ENCODE measurements around the gene ANKS1A. TPM values are rescaled to one million over a fixed set of nuclear protein-coding genes. Genes with fewer than 3 reads are reported as not detected.

Gene ANKS1A
- total and polyA plus RNA-seq, 2 experiments from 2014 or later: 3.2 to 4.4 TPM

GRCh38 chr6:34914358-34914757 lies 25.3 kb downstream of the ANKS1A start:
- in situ Hi-C loops (cut with MboI): no loop called here
- H3K27ac ChIP-seq: no peak overlapping the region
- TF ChIP-seq EZH2phosphoT487 (IDR thresholded peaks at IDR 0.05; ENCODE audit: insufficient read depth, low read depth): no peak
- no peaks in the 10 kb centered on the region for H3K9me2 ChIP-seq (ENCODE audit: insufficient read depth)
- no peak overlapping the region for H3K4me2 ChIP-seq (ENCODE audit: unreplicated experiment)
- H3F3A ChIP-seq (ENCODE audit: insufficient read depth): peaks cover 9% of the 10 kb centered on the region; the same call in 1 of the 2 replicates
- H3K36me3 ChIP-seq (ENCODE audit: low read depth): no peaks in the 10 kb centered on the region
- no peaks in the 10 kb centered on the region for H3K9me3 ChIP-seq (ENCODE audit: low read depth)
- 64 to 66% methylated on average over 4 of the region's 4 CpGs for WGBS, 2 experiments (ENCODE audit: low coverage in 1 of 2, low lambda C conversion rate in 2 of 2, missing lambda C conversion rate in 2 of 2)
- peak; percentile 15 for DNase-seq
- H3K9ac ChIP-seq: no peak overlapping the region
- no peak overlapping the region for H2AFZ ChIP-seq
- H3K27me3 ChIP-seq (replicated peaks; ENCODE audit: insufficient read depth): no peaks in the 10 kb centered on the region
- peaks cover 20% of the 10 kb centered on the region for H3K79me2 ChIP-seq (ENCODE audit: insufficient read depth)
- peaks cover 26% of the 10 kb centered on the region for H3K4me1 ChIP-seq (ENCODE audit: insufficient read depth)
- H4K20me1 ChIP-seq (ENCODE audit: insufficient read depth): peaks cover 3% of the 10 kb centered on the region
- H3K4me3 ChIP-seq: no peak overlapping the region

DNA sequence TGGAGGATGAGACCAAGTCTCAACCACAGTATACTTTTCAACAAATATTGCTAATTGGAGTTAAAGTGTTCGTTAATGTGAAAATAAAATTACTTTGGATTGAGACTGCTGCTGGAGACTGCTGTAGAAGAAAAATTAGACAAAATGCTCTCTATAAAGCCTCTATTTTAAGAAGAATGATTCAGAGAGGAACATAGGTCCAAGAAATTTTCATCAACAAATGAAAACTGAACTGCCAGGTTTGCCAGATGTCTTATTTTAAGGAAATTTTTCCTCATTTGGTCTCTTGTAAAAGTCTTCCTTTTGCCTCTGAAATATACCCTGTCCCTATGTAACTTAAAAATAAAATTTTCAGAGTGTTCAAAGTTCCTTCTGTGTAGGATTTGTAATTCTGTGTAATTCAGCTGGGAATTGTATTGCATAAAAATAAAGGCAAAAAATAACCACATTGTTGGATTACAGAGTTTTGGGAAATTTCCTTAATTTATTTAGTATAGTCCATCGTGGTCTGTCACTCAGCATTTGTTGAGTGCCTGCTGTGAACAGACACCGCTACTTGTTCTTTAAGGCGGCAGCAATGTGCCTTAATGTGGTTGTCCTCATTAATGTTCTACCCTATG lies 27.4 kb downstream of the ANKS1A start:
- Histone ChIP-seq H3K27ac (no peak overlapping the region), H3K9me2 (ENCODE audit: insufficient read depth) (no peaks in the 10 kb centered on the region), H3K79me2 (ENCODE audit: insufficient read depth) (peaks cover 12% of the 10 kb centered on the region; the same call in 1 of the 2 replicates), H3K4me3 (no peak overlapping the region), H4K20me1 (ENCODE audit: insufficient read depth) (no peaks in the 10 kb centered on the region; the same call in none of the 2 replicates), H2AFZ (no peak overlapping the region), H3K9ac (no peak overlapping the region), H3K9me3 (ENCODE audit: low read depth) (no peaks in the 10 kb centered on the region), H3K36me3 (ENCODE audit: low read depth) (no peaks in the 10 kb centered on the region), H3K4me2 (ENCODE audit: unreplicated experiment) (no peak overlapping the region), H3K27me3 (replicated peaks; ENCODE audit: insufficient read depth) (no peaks in the 10 kb centered on the region), H3K4me1 (ENCODE audit: insufficient read depth) (peaks cover 32% of the 10 kb centered on the region), H3F3A (ENCODE audit: insufficient read depth) (peaks cover 16% of the 10 kb centered on the region; the same call in 1 of the 2 replicates)
- no peak for DNase-seq
- TF ChIP-seq EZH2phosphoT487 (IDR thresholded peaks at IDR 0.05; ENCODE audit: insufficient read depth, low read depth): no peak
- no peak for TF ChIP-seq EZH2 (IDR thresholded peaks at IDR 0.05; ENCODE audit: insufficient read depth, poor library complexity, severe bottlenecking)
- in situ Hi-C loops (cut with MboI): no loop called here
- 63 to 65% methylated on average over 4 of the region's 4 CpGs for WGBS, 2 experiments (ENCODE audit: low coverage in 1 of 2, low lambda C conversion rate in 2 of 2, missing lambda C conversion rate in 2 of 2)

GRCh38 chr6:34917626-34918285 lies 28.7 kb downstream of the ANKS1A start:
- H2AFZ ChIP-seq: no peak overlapping the region
- H3K36me3 ChIP-seq (ENCODE audit: low read depth): no peaks in the 10 kb centered on the region
- no peak overlapping the region for H3K4me3 ChIP-seq
- TF ChIP-seq EZH2phosphoT487 (IDR thresholded peaks at IDR 0.05; ENCODE audit: insufficient read depth, low read depth): no peak
- TF ChIP-seq EZH2 (IDR thresholded peaks at IDR 0.05; ENCODE audit: insufficient read depth, poor library complexity, severe bottlenecking): no peak
- no peaks in the 10 kb centered on the region for H3K27me3 ChIP-seq (replicated peaks; ENCODE audit: insufficient read depth)
- H3K4me1 ChIP-seq (ENCODE audit: insufficient read depth): peaks cover 26% of the 10 kb centered on the region
- H3F3A ChIP-seq (ENCODE audit: insufficient read depth): peaks cover 22% of the 10 kb centered on the region
- in situ Hi-C loops (cut with MboI): no loop called here
- no peak for DNase-seq
- no peaks in the 10 kb centered on the region; the same call in none of the 2 replicates for H4K20me1 ChIP-seq (ENCODE audit: insufficient read depth)
- H3K9ac ChIP-seq: no peak overlapping the region
- no peak overlapping the region for H3K4me2 ChIP-seq (ENCODE audit: unreplicated experiment)
- no peak overlapping the region for H3K27ac ChIP-seq
- 94 to 98% methylated on average over 6 of the region's 6 CpGs for WGBS, 2 experiments (ENCODE audit: low coverage in 1 of 2, low lambda C conversion rate in 2 of 2, missing lambda C conversion rate in 2 of 2)
- H3K79me2 ChIP-seq (ENCODE audit: insufficient read depth): peaks cover 12% of the 10 kb centered on the region; the same call in 1 of the 2 replicates
- H3K9me3 ChIP-seq (ENCODE audit: low read depth): no peaks in the 10 kb centered on the region
- no peaks in the 10 kb centered on the region for H3K9me2 ChIP-seq (ENCODE audit: insufficient read depth)

DNA sequence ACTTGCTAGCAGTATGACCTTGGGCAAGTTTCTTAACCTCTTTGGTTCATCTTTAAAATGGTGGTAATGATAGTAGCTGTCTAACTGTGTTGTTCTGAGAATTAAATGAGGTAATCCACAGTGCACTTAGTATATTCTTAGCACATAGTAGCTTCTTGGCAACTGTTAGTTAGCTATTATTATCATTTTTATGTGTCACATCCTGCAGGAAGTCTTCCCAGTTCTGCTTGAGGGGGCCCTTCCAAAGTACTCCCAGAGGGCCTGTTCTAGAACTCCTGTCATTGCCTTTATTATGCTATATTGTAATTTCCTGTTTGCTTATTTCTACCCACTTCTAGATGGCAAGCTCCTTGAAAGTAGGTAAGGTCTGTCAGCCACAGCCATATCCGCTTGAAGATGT lies 30.6 kb downstream of the ANKS1A start:
- Histone ChIP-seq H3K27me3 (replicated peaks; ENCODE audit: insufficient read depth) (no peaks in the 10 kb centered on the region), H3F3A (ENCODE audit: insufficient read depth) (peaks cover 20% of the 10 kb centered on the region), H3K9me2 (ENCODE audit: insufficient read depth) (no peaks in the 10 kb centered on the region), H2AFZ (no peak overlapping the region), H3K27ac (no peak overlapping the region), H3K36me3 (ENCODE audit: low read depth) (no peaks in the 10 kb centered on the region), H3K4me3 (no peak overlapping the region), H4K20me1 (ENCODE audit: insufficient read depth) (no peaks in the 10 kb centered on the region; the same call in 1 of the 2 replicates), H3K79me2 (ENCODE audit: insufficient read depth) (0 out of 2 replicates have a peak, but pooled peaks cover 5% of the 10 kb centered on the region), H3K9me3 (ENCODE audit: low read depth) (no peaks in the 10 kb centered on the region), H3K4me2 (ENCODE audit: unreplicated experiment) (peak overlapping the region; percentile 42), H3K4me1 (ENCODE audit: insufficient read depth) (peaks cover 13% of the 10 kb centered on the region), H3K9ac (no peak overlapping the region)
- in situ Hi-C loops (cut with MboI): no loop called here
- TF ChIP-seq EZH2 (IDR thresholded peaks at IDR 0.05; ENCODE audit: insufficient read depth, poor library complexity, severe bottlenecking): no peak
- TF ChIP-seq EZH2phosphoT487 (IDR thresholded peaks at IDR 0.05; ENCODE audit: insufficient read depth, low read depth): no peak
- WGBS, 2 experiments (ENCODE audit: low coverage in 1 of 2, low lambda C conversion rate in 2 of 2, missing lambda C conversion rate in 2 of 2): 95 to 97% methylated on average over 1 of the region's 1 CpG
- DNase-seq: peak; percentile 79
